GM21390 (cell line): ENCODE measurements around the gene RBMX.
A peak's percentile ranks its signal among the peaks of the same experiment; 100 is the strongest.
"Not testable (repeated sequence)": the region's sequence is repeated elsewhere in the genome, so short reads cannot be mapped to it uniquely, and the experiment has no call there.

Experiments used
- ATAC-seq: cut with Tn5 transposase; IDR thresholded peaks from one replicate; pipeline ENCODE4 v1.9.1; 2021; ENCODE audit not compliant: unreplicated experiment

RBMX gene

GRCh38 chrX:136879001-136879687 is 1.4 kb downstream of the RBMX start:
- no peak for ATAC-seq

- no peak for ATAC-seq
Measured at GRCh38 chrX:136878423-136878822, 2.1 kb downstream of the RBMX start.

GRCh38 chrX:136874114-136874513 is 6.4 kb downstream of the RBMX start:
- ATAC-seq: not testable (repeated sequence)

GRCh38 chrX:136873210-136873609 is 7.3 kb downstream of the RBMX start:
- not testable (repeated sequence) for ATAC-seq

GRCh38 chrX:136872091-136872700 is 8.3 kb downstream of the RBMX start:
- no peak for ATAC-seq

GRCh38 chrX:136870064-136870463 is 10.5 kb downstream of the RBMX start:
- no peak for ATAC-seq

- no peak for ATAC-seq
Measured at GRCh38 chrX:136868283-136869055, 12.1 kb downstream of the RBMX start.

- ATAC-seq: no peak
Measured at GRCh38 chrX:136867518-136867917, 13.0 kb downstream of the RBMX start.

- no peak for ATAC-seq
Measured at GRCh38 chrX:136867096-136867491, 13.4 kb downstream of the RBMX start.

GRCh38 chrX:136866337-136867095 is 14.0 kb downstream of the RBMX start:
- ATAC-seq: no peak

GRCh38 chrX:136865270-136866158 is 15.0 kb downstream of the RBMX start:
- ATAC-seq: no peak

GRCh38 chrX:136863826-136864225 is 16.7 kb downstream of the RBMX start:
- no peak for ATAC-seq

GRCh38 chrX:136862546-136862945 is 18.0 kb downstream of the RBMX start:
- no peak for ATAC-seq

GRCh38 chrX:136861877-136862276 is 18.6 kb downstream of the RBMX start:
- no peak for ATAC-seq

- ATAC-seq: no peak
Measured at GRCh38 chrX:136858007-136858756, 22.3 kb downstream of the RBMX start.

- ATAC-seq: peak; percentile 86
Measured at GRCh38 chrX:136856551-136856950, 24.0 kb downstream of the RBMX start.

- peak; percentile 2 for ATAC-seq
Measured at GRCh38 chrX:136856050-136856449, 24.5 kb downstream of the RBMX start.

GRCh38 chrX:136851526-136851925 is 29.0 kb downstream of the RBMX start:
- ATAC-seq: no peak

GRCh38 chrX:136850441-136851175 is 29.9 kb downstream of the RBMX start:
- no peak for ATAC-seq
